C1 segment of cervical spinal cord (tissue), 14 donors: Measurements from ENCODE around the gene KIF1A.
"Not testable (repeated sequence)": the region's sequence is repeated elsewhere in the genome, so short reads cannot be mapped to it uniquely, and the experiment has no call there.

ENCODE experiments used
- DNase-seq, 14 donors: peaks; one replicate each; lab custom pipeline; 2025; lab: John Stamatoyannopoulos, UW

The KIF1A gene

DNA sequence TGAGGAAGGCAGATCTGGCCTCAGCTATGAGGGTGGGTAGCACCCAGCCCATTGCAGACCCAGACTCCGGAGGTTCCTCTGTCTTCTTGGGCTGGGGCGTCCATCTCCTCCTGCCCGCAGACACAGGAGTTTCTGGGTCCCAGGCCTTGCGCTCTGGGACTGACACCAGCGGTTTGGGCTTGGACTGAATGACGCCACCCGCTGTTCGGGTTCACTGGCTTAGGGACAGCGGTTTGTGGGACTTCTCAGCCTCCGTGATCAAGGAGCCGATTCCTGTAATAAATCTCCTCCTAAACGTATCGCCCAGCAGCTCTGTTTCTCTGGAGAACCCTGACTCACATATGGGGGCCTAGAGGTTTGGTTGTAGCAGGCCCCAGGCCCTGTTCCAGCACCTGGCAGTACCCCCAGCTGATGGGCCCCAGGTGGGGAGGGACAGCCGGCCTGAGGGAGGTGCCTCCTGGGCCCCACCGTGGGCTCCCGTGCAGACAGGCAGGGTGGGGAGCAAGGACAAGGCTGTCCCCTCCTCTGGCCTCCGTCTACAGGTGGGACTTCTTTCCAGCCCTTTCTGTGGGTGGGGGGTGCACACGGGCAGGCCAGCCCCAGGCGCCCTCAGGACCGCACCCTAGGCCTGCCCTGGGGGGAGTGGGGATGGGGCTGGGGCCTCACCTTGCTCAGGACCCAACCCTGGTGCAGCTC lies 132.8 kb downstream of the KIF1A start:
- DNase-seq, result no peak

DNA sequence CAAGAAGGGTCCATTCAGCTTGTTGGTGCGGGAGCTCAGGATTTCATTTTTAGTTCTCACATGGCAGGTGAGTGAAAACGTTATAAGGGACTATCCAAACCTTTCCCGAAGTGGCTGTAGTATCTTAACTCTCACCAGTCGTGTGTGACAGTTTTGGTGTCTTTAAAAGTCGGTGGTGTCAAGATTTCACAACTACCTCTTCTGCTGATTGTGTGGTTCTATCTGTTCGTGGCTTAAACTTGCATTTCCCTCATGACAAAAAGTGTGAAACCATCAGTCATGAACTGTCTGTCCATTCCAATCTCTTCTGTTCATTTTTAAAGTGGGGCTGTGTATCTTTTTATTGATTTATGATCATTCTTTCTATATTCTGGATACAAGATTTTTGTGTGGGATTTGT lies 133.6 kb downstream of the KIF1A start:
- DNase-seq, result no peak

DNA sequence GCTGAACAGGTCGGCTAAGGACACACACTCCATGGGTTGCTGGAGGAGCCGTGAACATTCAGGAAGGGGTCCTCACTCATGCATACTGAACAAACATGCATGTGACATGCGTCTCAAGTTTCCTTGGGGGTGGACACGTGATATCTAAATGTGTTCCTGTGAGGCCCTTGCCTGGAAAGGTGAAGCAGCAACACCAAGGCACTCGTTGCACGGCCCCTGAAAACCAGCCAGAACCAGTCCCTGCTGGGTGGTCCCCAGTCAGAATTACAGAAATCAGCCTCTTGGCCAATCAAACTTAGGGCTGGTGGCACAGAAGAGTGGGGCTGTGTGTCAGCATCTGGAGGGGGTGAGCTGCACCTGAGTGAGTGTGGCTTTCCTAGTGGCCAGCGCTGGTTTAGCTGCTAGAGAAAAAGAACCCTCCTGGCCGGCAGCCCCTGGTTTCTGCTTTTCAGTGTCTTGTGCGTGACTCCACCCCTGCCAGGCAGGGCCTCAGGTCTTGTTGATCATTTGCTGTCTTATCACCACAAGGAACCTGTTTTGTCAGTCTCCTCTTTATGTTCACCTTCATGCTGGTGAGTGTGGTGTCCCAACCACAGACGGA lies 134.1 kb downstream of the KIF1A start:
- no peak for DNase-seq

DNA sequence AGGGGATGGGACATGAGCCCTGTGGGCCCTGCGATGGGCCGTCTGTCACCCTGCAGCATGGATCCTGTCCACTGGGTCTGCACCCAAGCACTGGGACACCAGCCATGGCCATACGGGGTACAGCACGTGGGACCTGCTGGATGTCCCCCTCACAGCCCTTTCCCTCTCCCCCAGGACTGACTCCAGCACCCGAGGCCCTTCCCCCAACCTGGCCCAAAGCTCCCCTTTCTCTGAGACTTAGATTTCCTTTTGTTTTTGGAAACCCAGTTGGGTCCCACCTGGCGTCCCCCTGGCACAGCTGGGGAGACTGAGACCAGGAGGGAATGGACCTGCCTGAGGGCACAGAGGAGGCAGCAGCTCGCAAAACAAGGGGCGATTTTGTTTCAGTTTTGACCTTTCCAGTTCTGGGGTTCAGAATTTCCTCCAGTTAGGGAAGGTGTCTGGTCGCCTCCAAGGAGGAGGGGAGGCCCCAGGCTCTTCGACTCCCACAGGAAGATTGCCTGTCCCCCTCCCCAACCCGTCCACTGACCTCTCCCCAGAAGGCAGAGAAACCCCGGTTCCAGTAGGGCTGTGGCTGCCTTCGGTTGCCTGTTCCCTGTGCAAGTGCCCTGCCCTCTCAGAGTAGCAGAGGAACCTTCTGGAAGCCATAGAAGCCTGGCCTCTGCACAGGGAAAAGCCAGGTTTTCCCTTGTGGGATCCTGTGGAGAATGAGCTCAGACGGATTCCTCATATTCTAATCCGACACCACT lies 135.9 kb downstream of the KIF1A start:
- DNase-seq, result not testable (repeated sequence)

DNA sequence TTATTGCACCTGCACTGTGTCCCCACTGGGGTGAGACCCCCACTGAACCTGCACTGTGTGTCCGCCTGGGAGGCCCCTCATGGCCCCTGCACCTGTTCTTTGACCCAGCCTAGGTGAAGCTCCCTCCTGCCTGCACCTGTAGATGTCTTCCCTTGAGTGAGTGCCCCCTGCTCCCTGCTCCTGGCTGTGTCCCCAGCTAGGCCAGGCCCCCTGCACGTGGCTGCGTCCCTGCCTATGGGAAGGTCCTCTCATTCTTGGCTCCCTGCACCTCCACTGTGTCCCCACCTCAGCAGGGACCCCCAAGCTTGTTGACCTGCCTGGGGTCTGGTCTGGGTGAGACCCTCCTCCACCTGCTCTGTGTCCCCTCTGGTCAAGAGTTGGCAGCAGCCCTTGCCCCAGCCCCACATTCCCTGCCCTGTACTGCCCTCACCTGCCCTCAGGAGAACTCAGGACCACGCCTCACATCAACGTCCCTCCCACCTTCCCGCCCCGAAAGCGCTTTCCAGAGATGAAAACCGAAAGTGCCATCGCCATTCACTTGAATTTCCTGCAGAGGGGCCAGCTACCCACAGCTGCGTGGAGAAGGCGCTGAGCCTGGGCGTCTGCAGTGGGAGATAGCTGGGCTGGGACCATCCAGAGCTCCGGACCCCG lies 136.6 kb downstream of the KIF1A start:
- not testable (repeated sequence) for DNase-seq

GRCh38 chr2:240682431-240683224 lies 137.4 kb downstream of the KIF1A start, which contains the start of gene AQP12B:
TSS of gene AQP12B (minus strand) at chr2:240682885. CDS start at chr2:240682837, 48 bp downstream.
- DNase-seq, result not testable (repeated sequence)

DNA sequence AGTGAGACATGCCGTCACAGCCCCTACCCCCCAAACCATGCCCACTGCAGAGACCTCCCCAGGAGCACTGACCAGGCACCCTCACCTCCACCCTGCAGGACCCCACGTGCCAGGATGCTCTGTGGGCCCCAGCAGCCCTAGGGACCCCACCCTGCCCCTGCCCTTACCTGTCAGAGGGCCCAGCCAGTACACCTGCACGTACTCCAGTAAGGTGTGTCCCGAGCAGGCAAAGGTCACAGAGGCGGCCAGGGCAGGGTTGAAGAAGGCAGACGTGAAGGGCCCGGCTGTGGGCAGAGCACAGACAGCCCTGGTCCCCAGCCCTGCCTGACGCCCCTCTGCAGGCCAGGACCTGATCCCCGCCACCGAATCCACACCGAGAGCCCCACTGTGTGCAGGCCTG lies 139.8 kb downstream of the KIF1A start:
- not testable (repeated sequence) for DNase-seq

DNA sequence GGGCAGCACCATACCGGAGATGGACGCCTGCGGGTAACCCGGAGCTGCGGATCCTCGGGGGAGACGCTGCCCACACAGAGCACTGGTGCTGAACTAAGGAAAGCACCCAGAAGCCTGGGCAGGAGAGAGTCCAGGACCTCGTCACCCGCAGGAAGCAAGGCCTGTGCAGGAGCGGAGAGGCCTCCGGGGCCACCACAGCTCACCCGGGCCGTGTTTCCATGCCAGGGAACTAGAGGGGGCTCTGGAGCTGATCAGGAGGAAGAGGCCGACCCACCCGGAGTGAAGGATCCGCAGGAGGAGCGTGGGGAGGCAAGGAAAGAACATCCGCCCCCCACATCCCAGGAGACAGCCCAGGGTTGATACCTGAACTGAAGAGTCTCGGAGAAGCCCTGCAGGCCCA lies 141.1 kb downstream of the KIF1A start:
- DNase-seq, result not testable (repeated sequence)

DNA sequence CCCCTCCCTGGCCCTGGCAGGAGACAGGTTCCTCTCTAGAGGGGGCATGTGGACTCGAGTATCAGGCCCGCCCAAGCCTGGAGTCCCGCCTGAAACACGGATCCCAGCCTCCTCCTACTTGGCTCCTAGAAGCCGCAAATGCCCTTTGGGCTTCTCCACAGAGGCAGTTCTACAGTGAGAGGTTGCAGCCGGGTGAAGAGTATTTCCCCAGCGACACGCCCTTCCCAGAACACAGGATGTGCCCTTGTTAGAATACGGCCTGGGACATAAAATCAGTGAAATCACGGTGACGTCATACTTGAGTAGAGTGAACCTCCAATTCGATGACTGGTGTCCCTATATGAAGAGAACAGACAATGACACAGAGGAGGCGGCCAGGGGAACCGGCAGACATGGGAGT lies 142.0 kb downstream of the KIF1A start:
- not testable (repeated sequence) for DNase-seq

DNA sequence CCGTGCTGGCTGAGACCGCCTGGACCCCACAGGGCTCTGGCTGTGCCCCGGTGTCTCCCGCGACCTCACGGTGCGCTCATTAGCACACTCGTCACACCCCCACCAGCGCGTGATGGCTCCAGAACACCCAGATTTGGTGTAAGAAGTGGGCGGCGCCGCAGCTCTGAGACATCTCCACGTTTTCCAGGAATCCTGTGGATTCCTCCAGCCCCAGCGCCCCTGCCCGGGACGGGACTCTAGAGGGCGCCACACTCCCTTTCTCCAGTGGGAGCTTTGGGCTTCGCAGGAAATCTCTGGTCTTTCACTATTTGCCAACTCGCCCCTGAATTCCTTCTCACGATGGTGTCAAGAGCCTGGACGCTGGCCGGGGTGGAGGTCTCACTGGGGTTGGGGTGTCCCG lies 144.7 kb downstream of the KIF1A start:
- DNase-seq, result not testable (repeated sequence)

- not testable (repeated sequence) for DNase-seq
These were observed 145.4 kb downstream of the KIF1A start for GRCh38 chr2:240674461-240675184.

GRCh38 chr2:240672701-240673190 lies 147.3 kb downstream of the KIF1A start:
- no peak for DNase-seq

DNA sequence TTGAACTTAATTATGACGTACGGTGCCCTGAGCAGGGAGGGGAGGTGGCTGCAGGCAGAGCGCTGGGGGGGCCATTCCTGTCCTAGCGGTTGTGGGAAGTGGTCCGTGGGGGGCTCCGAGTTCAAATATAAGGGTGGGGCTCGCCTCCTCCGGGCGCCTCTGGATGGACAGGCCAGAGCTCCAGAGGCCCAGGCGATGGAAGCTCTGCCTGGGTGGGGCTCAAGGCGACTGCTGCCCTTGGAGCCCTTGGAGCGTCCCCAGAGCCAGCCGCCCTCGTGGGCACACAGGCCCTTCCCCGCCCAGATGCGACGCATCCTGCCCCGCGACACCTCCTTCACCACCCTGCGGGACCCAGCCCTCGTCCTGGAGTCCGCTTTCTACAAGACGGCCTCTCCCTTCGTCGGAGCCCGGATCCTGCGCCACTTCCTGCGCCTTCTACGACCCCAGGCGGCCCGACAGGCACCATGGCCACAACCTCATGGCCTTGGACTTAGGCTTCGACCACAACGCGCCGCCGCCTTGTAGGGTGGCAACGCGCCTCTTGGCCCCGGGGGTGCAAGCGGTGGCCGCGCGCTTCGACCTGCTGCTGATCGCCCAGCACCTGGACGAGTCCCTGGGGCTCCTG lies 147.8 kb downstream of the KIF1A start:
- no peak for DNase-seq

DNA sequence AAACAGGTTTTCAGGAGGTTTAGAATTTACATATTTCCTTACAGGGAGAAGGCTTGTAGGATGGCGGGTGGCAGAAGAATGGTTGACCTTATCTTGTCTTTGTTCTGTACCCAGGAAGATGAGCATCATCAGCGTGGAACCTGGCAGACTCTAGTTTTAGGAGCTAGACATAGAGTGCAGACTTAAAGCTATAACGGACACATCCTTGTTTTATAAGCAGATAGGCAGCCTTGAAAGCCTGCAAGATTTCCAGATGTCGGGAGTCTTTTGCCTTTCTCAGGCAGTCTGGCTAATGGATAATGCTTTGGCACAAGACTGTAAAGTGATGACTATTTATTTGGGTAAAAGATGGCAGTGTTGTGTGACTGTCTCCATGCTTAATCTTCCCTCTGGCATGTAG lies 149.1 kb downstream of the KIF1A start:
- DNase-seq, result no peak

- no peak for DNase-seq
These were observed 149.6 kb downstream of the KIF1A start for GRCh38 chr2:240670402-240670801.

DNA sequence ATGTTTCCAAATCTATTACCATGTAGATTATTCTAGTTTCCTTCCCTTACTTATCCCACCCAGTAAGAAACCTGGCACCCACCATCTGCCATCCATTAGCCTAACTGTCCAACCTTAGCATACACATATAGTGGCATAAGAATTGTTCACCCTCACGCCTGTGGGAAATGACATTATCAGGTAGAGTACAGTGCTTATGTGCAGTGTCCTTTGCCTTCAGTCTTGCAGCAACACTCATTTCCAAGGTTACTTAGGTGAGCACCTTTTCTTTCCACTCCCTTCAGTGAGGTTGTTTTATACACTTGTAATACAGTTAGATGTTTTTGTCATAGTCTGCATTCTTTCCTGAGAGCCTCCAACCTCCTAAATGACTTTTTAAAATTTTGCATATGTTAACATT lies 155.4 kb downstream of the KIF1A start:
- DNase-seq, result no peak
